Bronchial epithelial cell (primary cell): ENCODE measurements around the gene PPARD. TPM values are rescaled to one million over a fixed set of nuclear protein-coding genes. Genes with fewer than 3 reads are reported as not detected.

Source experiments
- DNase-seq: peaks from one replicate; pipeline ENCODE4 v3.0.0-alpha.2; 2010; ENCODE audit warnings: low read depth
- FAIRE-seq: peaks from 2 replicates; lab custom pipeline; 2011; peaks lifted over from hg19 to GRCh38; lab: Jason Lieb, UNC
- H3K27me3 ChIP-seq: 2 replicates; pipeline ENCODE4 v1.5.1; 2011; ENCODE audit warnings: low read length; ENCODE audit not compliant: control insufficient read depth, insufficient read depth
- H3K36me3 ChIP-seq: 2 replicates; pipeline ENCODE4 v1.5.1; 2011; ENCODE audit warnings: low read length; ENCODE audit not compliant: control insufficient read depth, insufficient read depth
- H3K4me3 ChIP-seq: 2 replicates; pipeline ENCODE4 v1.5.1; 2011; ENCODE audit warnings: mild to moderate bottlenecking, low read depth, low read length, control low read depth
- total RNA-seq: library from RNA; depleted of rRNA; stranded (reverse); fragments of >200 nt; gene quantifications from 2 replicates; pipeline ENCODE4 v1.2.1, GENCODE V29; 2014
- TF ChIP-seq, protein P1 (sequence below): IDR thresholded peaks from 2 replicates; pipeline ENCODE4 v1.5.1; 2011; ENCODE audit warnings: mild to moderate bottlenecking, moderate library complexity, low read length, control low read depth, inconsistent platforms; ENCODE audit not compliant: insufficient read depth, severe bottlenecking

PPARD gene
- total RNA-seq, 1 donor from 2014 or later, result 10.3 TPM

GRCh38 chr6:35400901-35401311 lies 58.5 kb downstream of the PPARD start:
- FAIRE-seq (peak; percentile 73), DNase-seq (peak; percentile 100)

GRCh38 chr6:35401514-35401913 lies 59.2 kb downstream of the PPARD start:
- Histone ChIP-seq H3K36me3 (peaks cover 5% of the 10 kb centered on the region), H3K4me3 (no peak overlapping the region), H3K27me3 (no peaks in the 10 kb centered on the region)
- DNase-seq, result peak; percentile 81
- no peak for FAIRE-seq
- TF ChIP-seq, protein P1, sequence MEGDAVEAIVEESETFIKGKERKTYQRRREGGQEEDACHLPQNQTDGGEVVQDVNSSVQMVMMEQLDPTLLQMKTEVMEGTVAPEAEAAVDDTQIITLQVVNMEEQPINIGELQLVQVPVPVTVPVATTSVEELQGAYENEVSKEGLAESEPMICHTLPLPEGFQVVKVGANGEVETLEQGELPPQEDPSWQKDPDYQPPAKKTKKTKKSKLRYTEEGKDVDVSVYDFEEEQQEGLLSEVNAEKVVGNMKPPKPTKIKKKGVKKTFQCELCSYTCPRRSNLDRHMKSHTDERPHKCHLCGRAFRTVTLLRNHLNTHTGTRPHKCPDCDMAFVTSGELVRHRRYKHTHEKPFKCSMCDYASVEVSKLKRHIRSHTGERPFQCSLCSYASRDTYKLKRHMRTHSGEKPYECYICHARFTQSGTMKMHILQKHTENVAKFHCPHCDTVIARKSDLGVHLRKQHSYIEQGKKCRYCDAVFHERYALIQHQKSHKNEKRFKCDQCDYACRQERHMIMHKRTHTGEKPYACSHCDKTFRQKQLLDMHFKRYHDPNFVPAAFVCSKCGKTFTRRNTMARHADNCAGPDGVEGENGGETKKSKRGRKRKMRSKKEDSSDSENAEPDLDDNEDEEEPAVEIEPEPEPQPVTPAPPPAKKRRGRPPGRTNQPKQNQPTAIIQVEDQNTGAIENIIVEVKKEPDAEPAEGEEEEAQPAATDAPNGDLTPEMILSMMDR, result no peak

More at GRCh38 chr6:35400901-35401311, 58.5 kb downstream of the PPARD start:
- no peak overlapping the region for H3K4me3 ChIP-seq
- TF ChIP-seq, protein P1, result no peak
- no peaks in the 10 kb centered on the region for H3K27me3 ChIP-seq
- H3K36me3 ChIP-seq, result peaks cover 5% of the 10 kb centered on the region

DNA sequence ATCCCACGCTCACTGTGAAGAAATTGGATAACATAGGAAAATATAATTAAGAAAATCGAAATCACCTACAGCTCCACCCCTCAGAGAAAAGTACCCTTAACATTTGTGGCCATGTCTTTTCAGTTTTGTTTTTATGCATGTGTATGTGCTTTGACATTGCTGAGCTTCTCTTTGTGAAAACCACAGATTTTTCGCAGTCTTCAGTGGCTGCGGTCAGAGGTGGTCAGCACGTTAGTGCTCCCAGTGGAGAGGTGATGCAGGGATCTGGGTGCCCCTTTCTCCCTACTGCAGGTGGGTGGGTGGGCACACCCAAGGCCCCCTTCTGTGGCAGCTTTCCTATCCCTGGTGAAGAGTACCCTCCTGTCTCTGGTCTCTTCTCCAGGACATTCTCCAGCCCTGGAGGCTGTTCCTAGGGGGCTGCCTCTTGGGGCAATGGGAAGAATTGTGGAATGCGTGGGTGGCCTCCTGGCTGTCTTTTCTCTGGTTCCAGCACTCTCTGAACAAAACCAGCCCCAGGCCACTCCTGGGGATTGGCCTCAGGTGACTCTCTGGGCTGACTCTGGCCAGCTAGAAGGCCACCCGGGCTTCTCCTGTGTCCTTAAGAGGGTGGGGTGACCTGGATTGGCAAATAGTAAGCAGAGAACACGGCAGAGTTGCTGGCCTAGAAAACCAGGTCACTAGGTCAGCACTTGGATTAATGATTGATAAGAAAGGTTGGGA lies 59.9 kb downstream of the PPARD start:
- Histone ChIP-seq H3K4me3 (no peak overlapping the region), H3K36me3 (peaks cover 5% of the 10 kb centered on the region), H3K27me3 (no peaks in the 10 kb centered on the region)
- TF ChIP-seq, protein P1, result no peak
- FAIRE-seq, result no peak
- no peak for DNase-seq

DNA sequence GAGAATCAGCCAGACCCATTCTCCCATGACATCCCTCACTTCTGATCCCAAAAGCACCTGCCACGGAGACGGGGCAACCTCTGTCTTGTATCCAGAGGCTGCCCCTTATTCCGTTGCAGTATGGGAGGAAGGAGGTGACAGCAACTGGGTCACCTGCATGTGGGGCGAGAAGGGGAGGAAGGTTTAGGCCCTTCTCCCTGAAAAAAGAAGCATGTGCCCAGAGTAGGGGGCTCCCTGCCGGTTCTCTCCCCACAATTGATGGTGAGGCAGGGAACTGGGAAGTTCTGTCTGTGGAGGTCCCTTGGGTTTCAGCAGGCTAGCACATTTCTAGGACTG lies 60.5 kb downstream of the PPARD start:
- no peak for DNase-seq
- Histone ChIP-seq H3K36me3 (peaks cover 3% of the 10 kb centered on the region), H3K4me3 (no peak overlapping the region), H3K27me3 (no peaks in the 10 kb centered on the region)
- TF ChIP-seq, protein P1, result no peak
- no peak for FAIRE-seq

- Histone ChIP-seq H3K4me3 (no peak overlapping the region), H3K36me3 (peaks cover 6% of the 10 kb centered on the region), H3K27me3 (no peaks in the 10 kb centered on the region)
- FAIRE-seq (no peak), DNase-seq (no peak)
- TF ChIP-seq, protein P1, result no peak
These were observed 61.4 kb downstream of the PPARD start for GRCh38 chr6:35403544-35404442.
